K562 (cell line): ENCODE results near the gene MCC.

Experiments used
- BHLHE40 ChIP-seq: IDR thresholded peaks from 2 replicates; pipeline ENCODE4 v1.6.1; 2011; ENCODE audit warnings: low read length, improper control_type of control experiment
- CREM ChIP-seq: IDR thresholded peaks from 2 replicates; pipeline ENCODE4 v1.6.1; 2014; ENCODE audit warnings: antibody characterized with exemption, low read depth
- RBM39 ChIP-seq: fragments of 200-400 bp; formaldehyde crosslinking; optimal IDR thresholded peaks from 2 replicates; pipeline ENCODE3; 2018; ENCODE audit warnings: low read depth, low read length
- SIRT6 ChIP-seq: IDR thresholded peaks from one replicate; pipeline ENCODE4 v1.6.1; 2012; ENCODE audit warnings: low read depth, mild to moderate bottlenecking, control low read depth, inconsistent platforms, low read length, moderate library complexity

- no peak for TF ChIP-seq RBM39
- no peak for TF ChIP-seq CREM
- TF ChIP-seq SIRT6: no peak
- TF ChIP-seq BHLHE40: no peak
These were observed 406.2 kb downstream of the MCC start for GRCh38 chr5:113081881-113082546.
